ENCODE measurements around the gene PALM2AKAP2.

The PALM2AKAP2 gene

GRCh38 chr9:109771796-109772531, 8.0 kb upstream of the PALM2AKAP2 start:
- DNase-seq (ENCODE audit: low spot score): no peak

- DNase-seq (ENCODE audit: low spot score): no peak
These were observed 4.5 kb upstream of the PALM2AKAP2 start for GRCh38 chr9:109775516-109775915.

- no peak for DNase-seq (ENCODE audit: low spot score)
These were observed 3.6 kb upstream of the PALM2AKAP2 start for GRCh38 chr9:109776391-109776790.

GRCh38 chr9:109780453-109781033, 545 bp downstream of the PALM2AKAP2 start:
- no peak for DNase-seq (ENCODE audit: low spot score)

DNA sequence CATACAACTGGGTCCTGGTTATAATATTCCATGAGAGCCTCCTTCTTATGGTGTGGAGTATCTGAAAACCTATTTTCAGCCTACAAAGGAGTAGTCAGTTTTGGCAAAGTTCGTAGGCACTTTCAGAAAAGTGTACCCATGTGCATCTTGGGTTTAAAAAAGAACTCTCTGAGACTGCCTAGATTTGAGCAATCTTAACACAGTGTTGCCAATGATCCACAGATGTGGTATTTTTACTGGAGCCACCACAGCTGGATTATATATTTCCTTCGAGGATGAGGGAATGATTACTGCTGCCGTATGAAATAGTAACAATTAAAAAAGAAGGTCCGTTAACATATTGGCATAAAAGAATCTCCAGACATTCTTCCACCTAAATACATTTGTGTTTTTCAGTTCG, 1.1 kb downstream of the PALM2AKAP2 start:
- DNase-seq (ENCODE audit: low spot score): no peak

DNA sequence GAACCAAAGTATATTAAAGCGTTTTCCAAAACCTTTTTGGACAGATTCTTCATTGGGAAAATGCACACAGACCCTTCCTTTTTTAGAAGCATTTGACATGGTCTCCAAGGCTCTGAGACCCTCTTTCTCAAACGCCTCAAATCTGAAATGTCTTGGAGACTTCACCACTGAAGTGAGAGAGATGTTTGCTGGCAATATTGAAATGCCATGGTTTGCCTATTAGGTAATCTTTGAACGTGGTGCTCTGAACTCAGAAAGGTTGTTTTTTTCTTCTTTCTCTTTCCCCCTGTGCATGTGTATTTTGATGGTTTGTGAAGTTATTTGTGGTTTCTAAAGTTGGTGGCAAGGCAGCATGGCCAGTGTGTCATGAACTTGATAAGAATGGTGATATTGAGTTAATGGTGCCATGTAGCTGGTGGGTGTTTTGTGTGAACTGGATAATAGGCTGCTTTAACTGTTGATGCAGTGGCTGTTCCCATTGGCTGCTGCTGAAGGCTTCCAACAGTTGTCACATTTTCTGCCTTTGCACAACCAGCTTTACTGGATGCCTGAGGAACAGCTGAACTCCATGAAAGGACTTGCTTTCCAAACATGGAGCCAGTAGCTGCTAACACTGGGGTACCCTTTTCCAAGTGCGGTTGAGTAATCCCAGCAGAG, 1.7 kb downstream of the PALM2AKAP2 start:
- DNase-seq (ENCODE audit: low spot score): no peak

DNA sequence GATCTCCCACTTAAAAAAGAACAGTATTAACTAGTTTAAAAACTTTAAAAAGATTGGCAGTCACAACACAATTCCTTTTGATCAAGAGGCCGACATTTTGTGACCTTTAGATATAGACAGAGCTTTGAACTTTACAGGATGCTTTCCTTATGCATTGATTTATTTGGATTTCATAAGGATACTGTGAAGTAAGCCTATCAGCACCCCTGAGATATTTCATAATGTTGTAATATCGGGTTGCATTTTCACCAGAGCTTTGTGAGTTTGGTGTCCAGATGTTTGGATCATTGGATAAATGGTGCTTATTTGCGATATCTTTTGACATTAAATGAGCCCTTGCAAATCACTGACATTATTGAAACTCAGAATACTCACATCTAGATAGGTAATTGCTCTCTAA, 7.7 kb downstream of the PALM2AKAP2 start:
- DNase-seq (ENCODE audit: low spot score): no peak

- no peak for DNase-seq (ENCODE audit: low spot score)
These were observed 9.6 kb downstream of the PALM2AKAP2 start for GRCh38 chr9:109789556-109789955.

- no peak for DNase-seq (ENCODE audit: low spot score)
These were observed 10.0 kb downstream of the PALM2AKAP2 start for GRCh38 chr9:109789971-109790370.

DNA sequence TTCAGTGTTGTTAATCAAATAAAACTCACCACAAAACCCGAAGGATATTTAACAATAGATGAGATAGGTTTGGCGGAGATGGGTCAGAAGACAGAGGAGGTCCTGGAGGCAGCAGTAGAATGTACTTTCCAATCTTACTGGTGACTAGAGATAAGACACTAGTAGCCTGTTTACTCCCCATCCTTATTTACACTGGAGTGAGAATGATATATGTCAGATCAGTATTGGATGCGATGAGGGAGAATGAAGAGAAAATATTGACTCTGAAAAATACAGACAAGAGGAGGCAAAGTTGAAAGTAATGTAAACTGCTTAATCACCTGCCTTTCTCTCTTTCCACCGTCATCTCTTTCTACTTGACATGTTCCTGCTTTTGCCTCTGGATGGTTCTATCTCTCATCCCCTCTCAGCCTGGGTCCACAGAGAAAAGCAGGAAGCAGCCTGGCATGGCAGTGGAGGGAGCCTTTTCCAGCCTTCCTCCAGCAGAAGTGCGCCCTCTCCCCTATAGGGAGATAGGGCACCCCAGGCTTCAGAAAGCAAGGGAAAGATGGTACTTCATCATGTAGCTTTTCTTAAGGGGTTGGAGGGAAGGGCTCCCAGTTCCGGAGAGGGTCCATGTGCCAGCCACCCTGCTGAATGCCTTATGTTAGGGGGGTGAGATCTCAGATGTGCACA, 11.1 kb downstream of the PALM2AKAP2 start:
- DNase-seq (ENCODE audit: low spot score): no peak

- DNase-seq (ENCODE audit: low spot score): no peak
These were observed 11.7 kb downstream of the PALM2AKAP2 start for GRCh38 chr9:109791747-109792146.

GRCh38 chr9:109792951-109793546, 13.1 kb downstream of the PALM2AKAP2 start:
- no peak for DNase-seq (ENCODE audit: low spot score)

GRCh38 chr9:109793921-109794320, 13.9 kb downstream of the PALM2AKAP2 start:
- no peak for DNase-seq (ENCODE audit: low spot score)

- no peak for DNase-seq (ENCODE audit: low spot score)
These were observed 14.5 kb downstream of the PALM2AKAP2 start for GRCh38 chr9:109794361-109795012.

- DNase-seq (ENCODE audit: low spot score): no peak
These were observed 15.6 kb downstream of the PALM2AKAP2 start for GRCh38 chr9:109795613-109796012.

- no peak for DNase-seq (ENCODE audit: low spot score)
These were observed 16.1 kb downstream of the PALM2AKAP2 start for GRCh38 chr9:109796078-109796477.

- DNase-seq (ENCODE audit: low spot score): no peak
These were observed 17.0 kb downstream of the PALM2AKAP2 start for GRCh38 chr9:109797006-109797405.

DNA sequence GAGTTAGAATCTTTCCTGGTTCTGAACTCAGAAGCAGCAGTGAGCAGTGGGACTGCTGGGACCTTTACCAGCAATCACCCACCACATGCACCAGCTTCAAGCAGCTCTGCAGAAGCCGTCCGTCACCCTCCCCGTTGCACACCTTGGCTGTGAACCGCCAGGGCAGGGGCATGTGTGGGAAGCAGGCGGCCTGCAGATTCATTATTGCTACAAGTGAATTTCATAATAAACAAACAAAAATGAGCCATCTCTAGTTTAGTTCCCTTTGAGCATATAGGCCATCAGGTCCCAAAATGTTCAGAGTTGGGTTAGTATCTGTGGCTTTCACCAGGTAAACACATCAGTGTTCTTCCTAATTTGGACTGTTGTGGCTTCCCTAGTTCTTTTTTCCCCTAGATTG, 17.5 kb downstream of the PALM2AKAP2 start:
- DNase-seq (ENCODE audit: low spot score): no peak

DNA sequence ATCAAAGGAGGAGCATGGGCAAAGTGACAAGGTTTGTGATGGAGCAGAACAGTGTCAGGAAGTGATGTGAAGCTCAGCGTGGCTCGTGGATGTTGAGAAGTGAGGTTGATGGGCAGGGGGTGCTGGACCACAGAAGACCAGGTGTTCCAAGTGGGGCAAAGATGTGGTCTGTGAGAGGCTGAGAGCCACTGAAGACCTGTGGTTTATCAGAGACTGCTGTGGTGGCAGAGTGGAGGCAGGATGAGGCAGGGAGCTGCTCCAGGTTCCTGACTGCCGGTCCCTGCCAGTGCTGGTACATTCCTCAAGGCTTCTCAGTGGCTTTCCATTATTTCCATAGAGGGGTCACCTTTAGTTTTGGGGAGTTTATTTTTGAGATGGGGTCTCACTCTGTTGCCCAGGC, 19.1 kb downstream of the PALM2AKAP2 start:
- DNase-seq (ENCODE audit: low spot score): no peak

GRCh38 chr9:109799792-109800191, 19.8 kb downstream of the PALM2AKAP2 start:
- no peak for DNase-seq (ENCODE audit: low spot score)

- DNase-seq (ENCODE audit: low spot score): no peak
These were observed 21.5 kb downstream of the PALM2AKAP2 start for GRCh38 chr9:109801484-109801883.

- no peak for DNase-seq (ENCODE audit: low spot score)
These were observed 22.5 kb downstream of the PALM2AKAP2 start for GRCh38 chr9:109802491-109802890.
